Stimulated activated CD4-positive, alpha-beta T cell treated with anti-CD3 and anti-CD28 coated beads, Interleukin-4, amount 100 ng/mL, for 48 hours (primary cell): ENCODE measurements around the gene PLEK2.
"Not testable (repeated sequence)": the region's sequence is repeated elsewhere in the genome, so short reads cannot be mapped to it uniquely, and the experiment has no call there.

ENCODE experiments used
- DNase-seq, 2 donors: peaks; one replicate each; pipeline ENCODE4 v3.0.0-alpha.2; 2020; ENCODE audit warnings: low read depth in 2 of 2

Gene PLEK2

DNA sequence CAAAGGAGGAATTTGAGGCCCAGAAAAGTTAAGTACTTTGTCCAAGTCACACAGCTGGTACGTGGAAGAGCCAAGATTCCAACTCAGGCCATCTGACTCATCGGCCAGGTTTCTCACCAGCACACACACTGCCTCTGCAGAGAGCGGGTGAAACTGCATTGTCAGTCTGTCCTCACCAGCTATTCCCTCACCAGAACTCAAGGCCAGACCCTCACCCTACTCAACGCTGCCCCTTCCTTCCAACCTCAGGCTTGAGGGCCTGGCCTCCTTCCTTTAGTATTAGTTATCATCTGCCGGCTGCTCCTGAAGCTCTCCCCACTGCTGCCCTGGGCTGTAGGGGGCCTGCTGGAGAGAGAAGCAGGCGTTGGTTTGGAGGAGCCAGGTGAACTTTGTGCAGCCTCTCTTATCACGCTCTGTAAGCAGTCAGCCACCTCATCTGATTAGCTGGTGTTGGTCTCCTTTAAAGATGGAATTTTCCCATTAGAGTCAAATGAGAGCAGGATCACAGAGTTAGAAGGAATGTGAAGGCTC lies 16.6 kb upstream of the PLEK2 start:
- no peak for DNase-seq

GRCh38 chr14:67426983-67427606 lies 15.1 kb upstream of the PLEK2 start:
- DNase-seq: peak; percentile 50 to 55

- DNase-seq: no peak
Observed at GRCh38 chr14:67426161-67426560, 14.2 kb upstream of the PLEK2 start.

- no peak for DNase-seq
Observed at GRCh38 chr14:67425608-67426007, 13.6 kb upstream of the PLEK2 start.

DNA sequence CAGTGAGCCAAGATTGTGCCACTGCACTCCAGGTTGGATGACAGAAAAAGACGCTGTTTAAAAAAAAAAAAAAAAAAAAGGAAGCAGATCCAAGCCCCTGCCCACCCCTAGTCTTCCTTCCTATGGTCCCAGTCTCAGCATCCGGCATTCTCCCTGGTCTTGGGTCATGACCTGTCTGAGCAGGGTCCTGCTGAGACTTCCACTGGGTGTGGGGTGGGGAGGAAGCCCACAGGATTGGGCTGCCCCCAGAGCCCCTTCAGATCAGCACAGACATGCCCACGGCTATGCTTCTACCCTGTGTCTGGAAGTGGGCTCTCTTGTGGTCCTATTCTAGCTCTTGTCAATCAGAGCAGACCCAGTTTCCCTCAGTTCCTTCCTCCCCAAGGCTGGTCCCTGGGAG lies 12.6 kb upstream of the PLEK2 start:
- DNase-seq: no peak

DNA sequence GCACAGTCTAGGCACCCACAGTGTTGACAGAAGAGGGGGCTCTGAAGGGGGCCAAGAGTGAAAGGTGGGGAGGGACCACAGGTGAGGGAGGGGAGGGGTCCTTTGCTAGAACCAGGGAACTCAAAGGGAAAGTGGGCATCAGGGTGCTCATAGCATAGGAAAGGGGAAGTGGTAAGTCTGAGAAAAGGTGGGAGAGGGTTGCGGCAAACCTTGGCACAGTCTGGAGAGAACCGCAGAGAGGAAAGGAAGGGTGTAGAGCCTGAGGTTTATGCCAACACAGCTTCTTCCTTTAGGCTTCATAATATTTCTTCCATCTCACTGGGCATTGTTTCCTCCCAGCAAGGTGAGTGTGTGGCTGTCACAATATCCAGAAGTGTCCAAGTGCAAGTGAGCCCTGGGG lies 11.5 kb upstream of the PLEK2 start:
- DNase-seq: no peak

DNA sequence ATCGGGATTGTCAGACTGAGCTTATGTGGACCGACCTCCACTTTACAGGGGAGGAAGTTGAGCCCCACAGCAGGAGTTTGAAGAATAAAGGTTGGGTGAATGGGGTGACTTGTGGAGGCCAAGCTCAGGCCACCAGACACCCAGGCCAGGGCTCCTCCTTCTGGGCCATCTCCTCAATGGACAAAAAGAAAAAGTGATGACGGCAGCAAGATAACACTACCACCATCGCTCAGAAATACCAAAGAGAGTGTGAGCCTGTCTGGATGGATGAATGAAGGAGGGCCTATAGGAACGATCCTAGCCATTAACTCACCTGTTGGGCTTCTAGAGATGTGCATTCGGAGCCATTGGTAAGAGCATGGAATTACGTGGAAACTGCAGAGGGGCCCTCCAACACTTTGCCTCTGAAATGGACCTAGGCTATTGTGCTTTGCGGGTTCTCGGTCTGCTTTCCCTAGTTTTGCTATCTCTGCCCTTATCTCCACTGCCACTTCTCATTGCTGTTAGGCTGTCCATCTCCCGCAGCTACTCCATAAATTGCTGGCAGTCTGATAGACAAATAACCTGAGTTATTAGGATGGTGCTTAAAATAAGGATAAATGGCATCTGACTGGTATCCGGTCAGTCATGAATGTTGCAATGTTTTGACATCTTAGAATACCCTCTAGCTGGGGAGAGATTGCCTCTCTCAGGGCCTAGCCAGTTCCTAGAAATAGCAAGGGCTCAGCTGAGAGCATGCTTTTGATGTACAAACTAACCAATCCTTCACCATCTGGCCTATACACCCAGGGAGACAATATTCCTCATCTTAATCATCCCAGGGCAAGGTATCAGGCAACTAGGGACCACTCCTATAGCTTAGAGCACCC lies 9.6 kb upstream of the PLEK2 start:
- DNase-seq: no peak

GRCh38 chr14:67420102-67420739 lies 8.3 kb upstream of the PLEK2 start:
- DNase-seq: peak; percentile 19 to 29

- no peak for DNase-seq
Observed at GRCh38 chr14:67418401-67419191, 6.6 kb upstream of the PLEK2 start.

DNA sequence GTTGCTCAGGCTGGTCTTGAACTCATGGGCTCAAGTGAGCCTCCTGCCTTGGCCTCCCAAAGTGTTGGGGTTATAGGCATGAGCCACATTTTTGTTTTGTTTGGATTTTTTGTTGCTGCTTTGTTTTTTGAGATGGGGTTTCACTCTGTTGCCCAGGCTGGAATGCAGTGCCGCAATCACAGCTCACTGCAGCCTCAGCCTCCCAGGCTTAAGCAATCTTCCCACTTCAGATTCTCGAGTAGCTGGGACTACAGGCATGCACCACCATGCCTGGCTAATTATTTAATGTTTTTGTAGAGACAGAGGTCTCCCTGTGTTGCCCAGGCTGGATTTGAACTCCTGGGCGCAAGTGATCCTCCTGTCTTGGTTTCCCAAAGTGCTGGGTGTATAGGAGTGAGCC lies 5.7 kb upstream of the PLEK2 start:
- DNase-seq: no peak

DNA sequence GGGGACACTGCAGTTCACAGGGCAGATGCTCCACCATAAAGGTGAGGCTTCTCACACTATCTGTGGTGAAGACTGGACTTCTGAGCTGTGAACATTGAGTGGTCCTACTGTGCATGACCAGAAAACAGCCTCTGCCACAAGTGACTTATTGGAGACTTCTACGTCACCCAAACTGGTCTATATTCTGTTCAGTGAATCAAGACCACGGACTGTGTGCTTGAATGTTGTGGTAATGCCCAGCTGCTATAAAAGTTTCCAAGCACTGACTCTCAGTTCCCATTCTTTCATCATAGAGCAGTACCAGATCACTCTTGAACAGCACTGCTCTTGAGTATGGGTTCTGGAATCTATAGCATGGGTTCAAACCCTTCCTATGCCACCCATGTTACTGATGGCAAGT lies 4.8 kb upstream of the PLEK2 start:
- no peak for DNase-seq

GRCh38 chr14:67416085-67416484 lies 4.1 kb upstream of the PLEK2 start:
- DNase-seq: no peak

DNA sequence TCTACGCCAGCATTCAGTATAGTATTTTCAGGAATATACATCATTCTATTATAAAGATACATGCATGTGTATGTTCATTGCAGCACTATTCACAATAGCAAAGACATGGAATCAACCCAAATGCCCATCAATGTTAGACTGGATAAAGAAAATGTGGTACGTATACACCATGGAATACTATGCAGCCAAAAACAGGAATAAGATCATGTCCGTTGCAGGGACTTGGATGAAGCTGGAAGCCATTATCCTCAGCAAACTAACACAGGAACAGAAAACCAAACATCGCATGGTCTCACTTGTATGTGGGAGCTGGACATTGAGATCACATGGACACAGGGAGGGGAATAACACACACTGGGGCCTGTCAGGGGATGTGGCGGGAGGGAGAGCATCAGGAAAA lies 3.6 kb upstream of the PLEK2 start:
- not testable (repeated sequence) for DNase-seq

GRCh38 chr14:67413806-67414769 lies 2.1 kb upstream of the PLEK2 start:
- peak in 1 of 2 donors; percentile 26 for DNase-seq

DNA sequence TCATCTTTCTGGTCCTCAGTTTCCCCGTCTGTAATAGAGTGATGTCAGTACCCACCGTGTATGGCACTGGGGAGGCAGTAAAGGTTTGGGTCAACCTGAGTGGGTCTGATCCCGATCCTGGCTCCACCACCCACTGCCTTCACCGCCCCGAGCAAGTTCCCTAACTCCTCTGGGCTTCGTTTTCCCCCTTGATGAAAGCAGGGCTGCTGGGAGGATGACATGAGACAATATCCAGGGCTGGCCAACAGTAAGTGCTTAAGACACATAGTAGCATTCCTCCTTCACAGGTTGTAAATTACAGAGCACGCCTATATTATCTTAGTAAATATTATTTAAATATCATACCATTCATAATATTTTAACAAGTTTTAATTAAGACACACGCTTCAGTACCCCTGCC lies 595 bp downstream of the PLEK2 start:
- DNase-seq: no peak

DNA sequence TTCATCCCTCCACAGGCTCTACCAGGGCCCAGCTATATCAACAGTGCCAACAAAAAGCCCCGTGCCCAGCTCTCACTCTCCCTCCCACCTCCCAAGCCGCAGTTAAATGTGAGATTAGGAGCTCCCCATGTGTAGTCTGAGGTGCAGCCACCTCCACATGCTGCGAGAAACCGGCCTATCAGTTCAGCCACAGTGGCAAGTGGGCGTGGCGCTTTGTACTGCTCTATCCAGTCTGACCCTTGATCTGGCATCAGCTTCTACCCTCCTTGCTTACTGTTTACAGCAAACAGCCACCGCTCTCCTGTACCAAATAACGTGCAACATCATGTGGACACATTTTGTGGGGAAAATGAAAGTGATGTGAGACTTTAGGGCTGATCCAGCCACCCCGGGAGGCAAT lies 1.7 kb downstream of the PLEK2 start:
- DNase-seq: no peak

- DNase-seq: no peak
Observed at GRCh38 chr14:67409461-67409860, 2.5 kb downstream of the PLEK2 start.

DNA sequence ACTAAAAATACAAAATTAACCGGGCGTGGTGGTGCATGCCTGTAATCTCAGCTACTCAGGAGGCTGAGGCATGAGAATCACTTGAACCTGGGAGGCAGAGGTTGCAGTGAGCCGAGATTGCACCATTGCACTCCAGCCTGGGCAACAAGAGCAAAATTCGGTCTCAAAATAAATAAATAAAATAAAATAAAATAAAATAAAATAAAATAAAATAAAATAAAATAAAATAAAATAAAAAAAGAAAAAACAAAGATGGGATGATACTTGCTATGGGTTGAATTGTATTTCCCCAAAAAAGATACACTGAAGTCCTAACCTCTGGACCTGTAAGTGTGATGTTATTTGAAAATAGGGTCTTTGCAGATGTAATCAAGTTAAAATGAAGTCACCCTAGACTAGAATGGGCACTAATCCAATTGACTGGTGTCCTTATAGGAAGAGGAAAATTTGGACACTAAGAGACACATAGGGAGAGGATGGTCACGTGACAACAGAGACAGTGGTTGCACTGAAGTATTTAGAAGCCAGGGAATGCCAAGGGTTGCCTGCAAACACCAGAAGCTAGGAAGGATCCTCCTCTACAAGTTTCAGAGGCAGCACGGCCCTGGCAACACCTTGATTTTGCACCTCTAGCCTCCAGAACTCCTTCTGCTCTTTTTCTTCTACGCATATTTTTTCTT lies 3.7 kb downstream of the PLEK2 start:
- DNase-seq: not testable (repeated sequence)

GRCh38 chr14:67405771-67406170 lies 6.2 kb downstream of the PLEK2 start:
- no peak for DNase-seq

DNA sequence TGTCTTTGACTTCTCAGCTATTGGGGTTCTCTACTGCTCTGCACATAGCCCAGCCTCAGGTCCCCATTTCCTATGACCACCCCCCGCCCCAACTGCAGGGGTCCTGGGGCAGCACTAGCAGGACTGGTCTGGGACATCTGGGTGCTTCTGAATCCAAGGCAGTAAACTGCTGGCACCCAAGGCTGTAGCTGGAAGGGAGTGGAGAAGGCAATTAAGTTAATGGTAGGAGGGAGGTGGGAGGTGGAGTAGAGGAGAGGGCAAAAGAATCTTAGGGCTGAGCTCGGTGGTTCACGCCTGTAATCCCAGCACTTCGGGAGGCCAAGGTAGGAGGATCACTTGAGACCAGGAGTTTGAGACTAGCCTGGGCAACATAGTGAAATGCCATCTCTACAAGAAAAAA lies 11.5 kb downstream of the PLEK2 start:
- DNase-seq: no peak
